ENCODE measurements around the gene TTC24.

TTC24 gene

GRCh38 chr1:156560585-156561163 is 18.8 kb upstream of the TTC24 start:
- H3K79me2 ChIP-seq (ENCODE audit: control insufficient read depth, low read length) = no peaks in the 10 kb centered on the region
- no peak overlapping the region for H3K4me2 ChIP-seq (ENCODE audit: low read length)
- no peaks in the 10 kb centered on the region for H4K20me1 ChIP-seq (ENCODE audit: control insufficient read depth, insufficient read depth, low read depth, low read length)
- no peaks in the 10 kb centered on the region for H3K27me3 ChIP-seq (ENCODE audit: control insufficient read depth, low read length)
- H3F3A ChIP-seq (ENCODE audit: control insufficient read depth, insufficient read depth) = no peaks in the 10 kb centered on the region
- no peak overlapping the region for H3K4me3 ChIP-seq (ENCODE audit: low read length)
- H3K36me3 ChIP-seq (ENCODE audit: control insufficient read depth, low read length) = peaks cover 42% of the 10 kb centered on the region
- no peaks in the 10 kb centered on the region for H3K9me3 ChIP-seq (ENCODE audit: control insufficient read depth, insufficient read depth, low read length)
- TF ChIP-seq EZH2phosphoT487 (IDR thresholded peaks at IDR 0.05; ENCODE audit: borderline replicate concordance, low read length) = no peak
- TF ChIP-seq, protein P1, sequence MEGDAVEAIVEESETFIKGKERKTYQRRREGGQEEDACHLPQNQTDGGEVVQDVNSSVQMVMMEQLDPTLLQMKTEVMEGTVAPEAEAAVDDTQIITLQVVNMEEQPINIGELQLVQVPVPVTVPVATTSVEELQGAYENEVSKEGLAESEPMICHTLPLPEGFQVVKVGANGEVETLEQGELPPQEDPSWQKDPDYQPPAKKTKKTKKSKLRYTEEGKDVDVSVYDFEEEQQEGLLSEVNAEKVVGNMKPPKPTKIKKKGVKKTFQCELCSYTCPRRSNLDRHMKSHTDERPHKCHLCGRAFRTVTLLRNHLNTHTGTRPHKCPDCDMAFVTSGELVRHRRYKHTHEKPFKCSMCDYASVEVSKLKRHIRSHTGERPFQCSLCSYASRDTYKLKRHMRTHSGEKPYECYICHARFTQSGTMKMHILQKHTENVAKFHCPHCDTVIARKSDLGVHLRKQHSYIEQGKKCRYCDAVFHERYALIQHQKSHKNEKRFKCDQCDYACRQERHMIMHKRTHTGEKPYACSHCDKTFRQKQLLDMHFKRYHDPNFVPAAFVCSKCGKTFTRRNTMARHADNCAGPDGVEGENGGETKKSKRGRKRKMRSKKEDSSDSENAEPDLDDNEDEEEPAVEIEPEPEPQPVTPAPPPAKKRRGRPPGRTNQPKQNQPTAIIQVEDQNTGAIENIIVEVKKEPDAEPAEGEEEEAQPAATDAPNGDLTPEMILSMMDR (IDR thresholded peaks at IDR 0.05; ENCODE audit: low read depth, low read length, poor library complexity, severe bottlenecking) = no peak
- H3K4me1 ChIP-seq (ENCODE audit: control insufficient read depth, low read length) = no peaks in the 10 kb centered on the region
- H3K27ac ChIP-seq (ENCODE audit: low read depth, low read length) = no peak overlapping the region
- no peaks in the 10 kb centered on the region for H3K9me2 ChIP-seq (replicated peaks; ENCODE audit: control insufficient read depth, low read length)

GRCh38 chr1:156565519-156565918 is 14.0 kb upstream of the TTC24 start:
- Histone ChIP-seq H3K4me1 (ENCODE audit: control insufficient read depth, low read length) (no peaks in the 10 kb centered on the region), H3K9me2 (replicated peaks; ENCODE audit: control insufficient read depth, low read length) (no peaks in the 10 kb centered on the region), H3K36me3 (ENCODE audit: control insufficient read depth, low read length) (peaks cover 38% of the 10 kb centered on the region), H3K4me3 (ENCODE audit: low read length) (no peak overlapping the region), H3K27ac (ENCODE audit: low read depth, low read length) (no peak overlapping the region), H3K79me2 (ENCODE audit: control insufficient read depth, low read length) (peaks cover 1% of the 10 kb centered on the region), H3K27me3 (ENCODE audit: control insufficient read depth, low read length) (no peaks in the 10 kb centered on the region), H3F3A (ENCODE audit: control insufficient read depth, insufficient read depth) (no peaks in the 10 kb centered on the region), H4K20me1 (ENCODE audit: control insufficient read depth, insufficient read depth, low read depth, low read length) (no peaks in the 10 kb centered on the region), H3K4me2 (ENCODE audit: low read length) (no peak overlapping the region), H3K9me3 (ENCODE audit: control insufficient read depth, insufficient read depth, low read length) (no peaks in the 10 kb centered on the region)
- TF ChIP-seq, protein P1 (IDR thresholded peaks at IDR 0.05; ENCODE audit: low read depth, low read length, poor library complexity, severe bottlenecking) = no peak
- no peak for TF ChIP-seq EZH2phosphoT487 (IDR thresholded peaks at IDR 0.05; ENCODE audit: borderline replicate concordance, low read length)

GRCh38 chr1:156566436-156566835 is 13.1 kb upstream of the TTC24 start:
- H3K36me3 ChIP-seq (ENCODE audit: control insufficient read depth, low read length) = peaks cover 31% of the 10 kb centered on the region
- H3K4me3 ChIP-seq (ENCODE audit: low read length) = no peak overlapping the region
- H4K20me1 ChIP-seq (ENCODE audit: control insufficient read depth, insufficient read depth, low read depth, low read length) = no peaks in the 10 kb centered on the region
- no peaks in the 10 kb centered on the region for H3F3A ChIP-seq (ENCODE audit: control insufficient read depth, insufficient read depth)
- peaks cover 10% of the 10 kb centered on the region for H3K79me2 ChIP-seq (ENCODE audit: control insufficient read depth, low read length)
- TF ChIP-seq, protein P1 (IDR thresholded peaks at IDR 0.05; ENCODE audit: low read depth, low read length, poor library complexity, severe bottlenecking) = no peak
- no peak for TF ChIP-seq EZH2phosphoT487 (IDR thresholded peaks at IDR 0.05; ENCODE audit: borderline replicate concordance, low read length)
- peaks cover 7% of the 10 kb centered on the region for H3K4me1 ChIP-seq (ENCODE audit: control insufficient read depth, low read length)
- no peaks in the 10 kb centered on the region for H3K9me3 ChIP-seq (ENCODE audit: control insufficient read depth, insufficient read depth, low read length)
- no peak overlapping the region for H3K27ac ChIP-seq (ENCODE audit: low read depth, low read length)
- no peaks in the 10 kb centered on the region for H3K9me2 ChIP-seq (replicated peaks; ENCODE audit: control insufficient read depth, low read length)
- no peak overlapping the region for H3K4me2 ChIP-seq (ENCODE audit: low read length)
- H3K27me3 ChIP-seq (ENCODE audit: control insufficient read depth, low read length) = no peaks in the 10 kb centered on the region

Data from DOHH2 (cell line).